Gastrocnemius medialis (tissue), 4 donors: Measurements from ENCODE around the gene LAMC1.

ENCODE experiments used
- CTCF ChIP-seq, 5 experiments: fragments of 450-650 bp in 3 of 5; fragments of 200-600 bp in 2 of 5; sonication (generic) in 2 of 5; IDR thresholded peaks in 4 of 5; conservative IDR thresholded peaks in 1 of 5; 1 replicate in 4 of 5; 2 replicates in 1 of 5; pipeline ENCODE4 v1.5.1; 2016 to 2019; ENCODE audit warnings: antibody characterized with exemption in 5 of 5, mild to moderate bottlenecking in 3 of 5, moderate library complexity in 3 of 5
- POLR2A ChIP-seq, 2 donors: fragments of 450-650 bp; IDR thresholded peaks; one replicate each; pipeline ENCODE4 v1.6.1; 2017; ENCODE audit warnings: antibody characterized with exemption in 2 of 2, mild to moderate bottlenecking in 2 of 2, moderate library complexity in 2 of 2

GRCh38 chr1:183101841-183102276 lies 78.6 kb downstream of the LAMC1 start:
- TF ChIP-seq CTCF (IDR thresholded peaks at IDR 0.05 in 4 of 5, conservative IDR thresholded peaks at IDR 0.05 in 1 of 5): no peak
- TF ChIP-seq POLR2A (IDR thresholded peaks at IDR 0.05): no peak
